ENCODE results near the gene UPF3A. TPM values are rescaled to one million over a fixed set of nuclear protein-coding genes. Genes with fewer than 3 reads are reported as not detected.
"Not testable (repeated sequence)": the region's sequence is repeated elsewhere in the genome, so short reads cannot be mapped to it uniquely, and the experiment has no call there.

The UPF3A gene
- total RNA-seq, 1 experiment from 2014 or later, result 41.1 TPM

DNA sequence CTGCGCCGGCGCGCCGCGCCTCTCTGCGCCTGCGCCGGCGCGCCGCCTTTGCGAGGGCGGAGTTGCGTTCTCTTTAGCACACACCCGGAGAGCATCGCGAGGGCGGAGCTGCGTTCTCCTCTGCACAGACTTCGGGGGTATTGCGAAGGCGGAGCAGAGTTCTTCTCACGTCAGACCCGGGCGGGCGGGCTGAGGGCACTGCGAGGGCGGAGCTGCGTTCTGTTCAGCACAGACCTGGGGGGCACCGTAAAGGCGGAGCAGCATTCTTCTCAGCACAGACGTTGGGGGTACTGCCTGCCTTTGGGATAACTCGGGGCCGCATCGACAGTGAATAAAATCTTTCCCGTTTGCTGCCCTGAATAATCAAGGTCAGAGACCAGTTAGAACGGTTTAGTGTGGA is 72.0 kb downstream of the UPF3A start:
- H3K4me3 ChIP-seq (ENCODE audit: low read length); H3K27me3 ChIP-seq (ENCODE audit: low read length); H3K4me2 ChIP-seq (ENCODE audit: low read depth, low read length, poor library complexity, severe bottlenecking); H3K9ac ChIP-seq (ENCODE audit: low read length); H4K20me1 ChIP-seq (ENCODE audit: insufficient read depth, low read depth, low read length); H3K9me3 ChIP-seq (ENCODE audit: low read length); H3K9me2 ChIP-seq (replicated peaks; ENCODE audit: insufficient read depth, low read length); H3K4me1 ChIP-seq (ENCODE audit: low read length); H3K79me2 ChIP-seq (ENCODE audit: low read length); DNase-seq; H3K36me3 ChIP-seq (ENCODE audit: insufficient read depth, low read length); H3K27ac ChIP-seq (ENCODE audit: low read length); H2AFZ ChIP-seq (ENCODE audit: low read length): not testable (repeated sequence)

Small RNAs within 50 kb of the gene (small RNA-seq; reads per million reads assigned to genes)
- gene MIR4502 (not detected), gene MIR548AR (not detected)

Other genes with a start within 250 kb of the UPF3A start
- 0.56 and 2.4 TPM in 2 replicates for gene RASA3, start 149.0 kb upstream of the UPF3A start, total RNA-seq (2014; rRNA removed; shearing (Covaris generic); ENCODE audit: low replicate concordance)
- gene CFAP97D2, start 102.3 kb upstream of the UPF3A start, total RNA-seq (2014; rRNA removed; shearing (Covaris generic); ENCODE audit: low replicate concordance), result not detected in 2 replicates
- gene CDC16, start 46.7 kb upstream of the UPF3A start, total RNA-seq (2014; rRNA removed; shearing (Covaris generic); ENCODE audit: low replicate concordance), result 41.9 and 57.1 TPM in 2 replicates
- 22.5 and 35.2 TPM in 2 replicates for gene CHAMP1, start 32.9 kb downstream of the UPF3A start, total RNA-seq (2014; rRNA removed; shearing (Covaris generic); ENCODE audit: low replicate concordance)